OCI-LY1 (cell line): ENCODE data around the gene ACTR10.
"Not testable (repeated sequence)": the region's sequence is repeated elsewhere in the genome, so short reads cannot be mapped to it uniquely, and the experiment has no call there.

Experiments
- H2AFZ ChIP-seq: fragments of 200-600 bp; sonication (generic), shearing (Covaris generic); 2 replicates; pipeline ENCODE4 v1.6.0; 2014; ENCODE audit warnings: antibody characterized with exemption, mild to moderate bottlenecking, low read length
- H3F3A ChIP-seq: fragments of 200-600 bp; sonication (generic), shearing (Covaris generic); 2 replicates; pipeline ENCODE4 v1.6.0; 2014; ENCODE audit warnings: mild to moderate bottlenecking, antibody characterized with exemption, low read length, moderate library complexity; ENCODE audit not compliant: insufficient read depth
- H3K27ac ChIP-seq: fragments of 200-600 bp; sonication (generic); 2 replicates; pipeline ENCODE4 v1.5.1; 2014; ENCODE audit warnings: low read length, mixed run types, mild to moderate bottlenecking, low read depth; ENCODE audit not compliant: poor library complexity, severe bottlenecking
- H3K27me3 ChIP-seq: fragments of 200-600 bp; sonication (generic); 2 replicates; pipeline ENCODE4 v1.6.0; 2014; ENCODE audit warnings: antibody characterized with exemption, mild to moderate bottlenecking, low read length, moderate library complexity; ENCODE audit not compliant: insufficient read depth
- H3K36me3 ChIP-seq: fragments of 200-600 bp; sonication (generic); 2 replicates; pipeline ENCODE4 v1.6.1; 2014; ENCODE audit warnings: mild to moderate bottlenecking, antibody characterized with exemption, low read length, moderate library complexity, mixed read lengths; ENCODE audit not compliant: insufficient read depth
- H3K4me1 ChIP-seq: fragments of 200-600 bp; sonication (generic); 2 replicates; pipeline ENCODE4 v1.5.1; 2014; ENCODE audit warnings: mild to moderate bottlenecking, low read length, moderate library complexity; ENCODE audit not compliant: insufficient read depth, severe bottlenecking
- H3K4me2 ChIP-seq: fragments of 200-600 bp; sonication (generic), shearing (Covaris generic); 2 replicates; pipeline ENCODE4 v1.6.1; 2014; ENCODE audit warnings: low read length
- H3K4me3 ChIP-seq: fragments of 200-600 bp; sonication (generic); 2 replicates; pipeline ENCODE4 v1.5.1; 2014; ENCODE audit warnings: low read length, low read depth, mild to moderate bottlenecking, mixed read lengths; ENCODE audit not compliant: poor library complexity, severe bottlenecking
- H3K79me2 ChIP-seq: fragments of 200-600 bp; shearing (Covaris generic); 2 replicates; pipeline ENCODE4 v1.6.1; 2016; ENCODE audit warnings: mixed run types, low read length, mixed read lengths; ENCODE audit not compliant: insufficient read depth
- H3K9ac ChIP-seq: fragments of 200-600 bp; sonication (generic), shearing (Covaris generic); 2 replicates; pipeline ENCODE4 v1.6.1; 2014; ENCODE audit warnings: mild to moderate bottlenecking, low read length, mixed read lengths
- H3K9me2 ChIP-seq: fragments of 200-600 bp; sonication (generic), shearing (Covaris generic); 2 replicates; pipeline ENCODE4 v1.6.1; 2014; ENCODE audit warnings: low read depth, mild to moderate bottlenecking, low read length, mixed read lengths
- H3K9me3 ChIP-seq: fragments of 200-600 bp; shearing (Covaris generic); 2 replicates; pipeline ENCODE4 v1.6.1; 2014; ENCODE audit warnings: low read length, mixed read lengths
- H4K20me1 ChIP-seq: fragments of 200-600 bp; sonication (generic), shearing (Covaris generic); 2 replicates; pipeline ENCODE4 v1.6.0; 2016; ENCODE audit warnings: mild to moderate bottlenecking, low read length; ENCODE audit not compliant: insufficient read depth
- EZH2 ChIP-seq: fragments of 200-600 bp; sonication (generic), shearing (Covaris generic); IDR thresholded peaks from 2 replicates; pipeline ENCODE4 v1.8.0; 2017; ENCODE audit warnings: borderline replicate concordance, mixed run types, mild to moderate bottlenecking, antibody characterized with exemption, low read length, moderate library complexity, mixed read lengths
- TF ChIP-seq, protein P1 (sequence below): fragments of 200-600 bp; sonication (generic), shearing (Covaris generic); IDR thresholded peaks from 2 replicates; pipeline ENCODE4 v1.5.1; 2017; ENCODE audit warnings: mild to moderate bottlenecking, antibody characterized with exemption, low read length, moderate library complexity, mixed read lengths

The ACTR10 gene

GRCh38 chr14:58258156-58258555, 58.2 kb downstream of the ACTR10 start:
- Histone ChIP-seq H3K4me2 (no peak overlapping the region), H3K4me1 (no peaks in the 10 kb centered on the region), H3K36me3 (peaks cover 94% of the 10 kb centered on the region), H3K9ac (no peak overlapping the region), H3K27me3 (no peaks in the 10 kb centered on the region), H2AFZ (no peak overlapping the region), H3K9me2 (no peaks in the 10 kb centered on the region), H3K27ac (no peak overlapping the region), H4K20me1 (no peaks in the 10 kb centered on the region), H3K79me2 (no peaks in the 10 kb centered on the region), H3F3A (peaks cover 5% of the 10 kb centered on the region; the same call in 1 of the 2 replicates), H3K4me3 (no peak overlapping the region), H3K9me3 (no peaks in the 10 kb centered on the region)
- TF ChIP-seq EZH2, result no peak
- TF ChIP-seq, protein P1, sequence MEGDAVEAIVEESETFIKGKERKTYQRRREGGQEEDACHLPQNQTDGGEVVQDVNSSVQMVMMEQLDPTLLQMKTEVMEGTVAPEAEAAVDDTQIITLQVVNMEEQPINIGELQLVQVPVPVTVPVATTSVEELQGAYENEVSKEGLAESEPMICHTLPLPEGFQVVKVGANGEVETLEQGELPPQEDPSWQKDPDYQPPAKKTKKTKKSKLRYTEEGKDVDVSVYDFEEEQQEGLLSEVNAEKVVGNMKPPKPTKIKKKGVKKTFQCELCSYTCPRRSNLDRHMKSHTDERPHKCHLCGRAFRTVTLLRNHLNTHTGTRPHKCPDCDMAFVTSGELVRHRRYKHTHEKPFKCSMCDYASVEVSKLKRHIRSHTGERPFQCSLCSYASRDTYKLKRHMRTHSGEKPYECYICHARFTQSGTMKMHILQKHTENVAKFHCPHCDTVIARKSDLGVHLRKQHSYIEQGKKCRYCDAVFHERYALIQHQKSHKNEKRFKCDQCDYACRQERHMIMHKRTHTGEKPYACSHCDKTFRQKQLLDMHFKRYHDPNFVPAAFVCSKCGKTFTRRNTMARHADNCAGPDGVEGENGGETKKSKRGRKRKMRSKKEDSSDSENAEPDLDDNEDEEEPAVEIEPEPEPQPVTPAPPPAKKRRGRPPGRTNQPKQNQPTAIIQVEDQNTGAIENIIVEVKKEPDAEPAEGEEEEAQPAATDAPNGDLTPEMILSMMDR, result no peak

DNA sequence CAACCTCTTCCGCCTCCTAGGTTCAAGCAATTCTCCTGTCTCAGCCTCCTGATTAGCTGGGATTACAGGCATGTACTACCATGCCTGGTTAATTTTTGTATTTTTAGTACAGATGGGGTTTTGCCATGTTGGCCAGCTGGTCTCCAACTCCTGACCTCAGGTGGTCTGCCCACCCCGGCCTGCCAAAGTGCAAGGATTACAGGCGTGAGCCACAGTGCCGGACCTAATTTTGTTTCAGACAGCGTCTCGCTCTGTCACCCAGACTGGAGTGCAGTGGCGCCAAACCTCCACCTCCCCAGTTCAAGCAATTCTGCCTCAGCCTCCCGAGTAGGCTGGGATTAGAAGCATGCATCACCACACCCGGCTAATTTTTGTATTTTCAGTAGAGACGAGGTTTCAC, 62.1 kb downstream of the ACTR10 start:
- H3K79me2 ChIP-seq, H3K27ac ChIP-seq, H3K4me1 ChIP-seq, H3K9me3 ChIP-seq, H3K9me2 ChIP-seq, H3K27me3 ChIP-seq, H3K4me3 ChIP-seq, H3K9ac ChIP-seq, H3F3A ChIP-seq, H4K20me1 ChIP-seq, H2AFZ ChIP-seq, H3K4me2 ChIP-seq: not testable (repeated sequence)
- peaks cover 97% of the 10 kb centered on the region for H3K36me3 ChIP-seq

GRCh38 chr14:58265401-58265800, 65.5 kb downstream of the ACTR10 start:
- no peaks in the 10 kb centered on the region for H3K79me2 ChIP-seq
- no peaks in the 10 kb centered on the region for H3K27me3 ChIP-seq
- H3F3A ChIP-seq, result no peaks in the 10 kb centered on the region; the same call in 1 of the 2 replicates
- H3K4me2 ChIP-seq, result no peak overlapping the region
- TF ChIP-seq, protein P1, result no peak
- no peak for TF ChIP-seq EZH2
- H3K27ac ChIP-seq, result no peak overlapping the region
- H2AFZ ChIP-seq, result no peak overlapping the region
- no peaks in the 10 kb centered on the region for H3K9me3 ChIP-seq
- H3K9ac ChIP-seq, result no peak overlapping the region
- H3K9me2 ChIP-seq, result no peaks in the 10 kb centered on the region
- H3K4me3 ChIP-seq, result no peak overlapping the region
- H3K36me3 ChIP-seq, result peaks cover 98% of the 10 kb centered on the region
- no peaks in the 10 kb centered on the region for H3K4me1 ChIP-seq
- no peaks in the 10 kb centered on the region for H4K20me1 ChIP-seq

- Histone ChIP-seq H3F3A (no peaks in the 10 kb centered on the region; the same call in 1 of the 2 replicates), H3K9me3 (no peaks in the 10 kb centered on the region), H2AFZ (no peak overlapping the region), H3K9ac (no peak overlapping the region), H3K4me1 (no peaks in the 10 kb centered on the region), H3K36me3 (peaks cover 93% of the 10 kb centered on the region), H4K20me1 (no peaks in the 10 kb centered on the region), H3K27me3 (no peaks in the 10 kb centered on the region), H3K9me2 (no peaks in the 10 kb centered on the region), H3K4me2 (no peak overlapping the region), H3K79me2 (peaks cover 8% of the 10 kb centered on the region), H3K4me3 (no peak overlapping the region), H3K27ac (no peak overlapping the region)
- TF ChIP-seq EZH2, result no peak
- TF ChIP-seq, protein P1, result no peak
Measured at GRCh38 chr14:58270628-58271027, 70.7 kb downstream of the ACTR10 start.
